ENCODE measurements around the gene PLCL2.
"Not testable (repeated sequence)": the region's sequence is repeated elsewhere in the genome, so short reads cannot be mapped to it uniquely, and the experiment has no call there.

Gene PLCL2

DNA sequence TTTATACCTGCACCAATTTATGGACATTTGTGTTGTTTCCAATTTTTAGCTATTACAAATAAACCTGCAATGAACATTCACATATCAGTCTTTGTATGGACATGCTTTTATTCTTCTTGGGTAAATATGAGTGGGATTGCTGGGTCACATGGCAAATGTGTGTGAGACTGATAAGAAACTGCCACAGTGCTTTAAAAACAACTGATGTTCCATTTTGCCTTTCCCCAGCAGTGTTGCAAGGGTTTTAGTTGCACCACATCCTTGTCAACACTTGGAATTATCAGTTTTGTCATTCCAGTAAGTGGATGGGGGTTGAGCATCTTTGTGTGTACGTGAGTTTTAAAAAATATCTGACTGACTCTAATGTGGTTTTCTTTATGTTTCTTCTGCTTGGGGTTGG is 191.2 kb downstream of the PLCL2 start:
- DNase-seq (ENCODE audit: low spot score) = no peak

DNA sequence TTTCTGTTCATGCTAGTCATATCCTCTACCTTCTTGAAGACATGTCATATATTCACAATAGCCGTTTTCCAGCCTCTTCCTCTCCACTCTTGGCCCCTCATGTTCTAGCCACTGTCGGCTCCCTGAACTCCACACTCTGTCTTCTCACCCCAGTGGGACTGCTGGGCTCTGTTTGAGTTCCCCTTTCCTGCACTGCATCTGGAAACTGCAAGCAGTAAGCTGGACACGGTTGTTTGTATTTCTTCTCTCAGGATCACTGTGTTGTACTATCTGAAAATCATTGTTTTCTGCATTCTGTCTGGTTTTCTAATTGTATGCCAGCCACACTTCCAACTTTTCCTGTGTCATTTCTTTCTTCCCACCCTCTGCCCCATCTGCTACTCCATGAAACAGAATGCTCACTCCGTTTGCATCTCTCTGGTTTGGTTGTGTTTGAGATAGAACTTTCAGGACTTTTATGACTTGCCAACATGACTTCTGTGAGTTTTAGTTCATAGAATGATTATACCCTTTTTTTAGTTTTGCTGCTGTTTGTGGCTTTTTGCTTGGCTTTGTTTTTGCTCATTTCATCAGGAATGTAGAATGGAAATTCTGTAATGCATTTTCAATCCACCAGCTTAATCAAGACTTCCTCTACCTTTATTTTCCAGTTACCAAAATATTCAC is 192.3 kb downstream of the PLCL2 start:
- no peak for DNase-seq (ENCODE audit: low spot score)

DNA sequence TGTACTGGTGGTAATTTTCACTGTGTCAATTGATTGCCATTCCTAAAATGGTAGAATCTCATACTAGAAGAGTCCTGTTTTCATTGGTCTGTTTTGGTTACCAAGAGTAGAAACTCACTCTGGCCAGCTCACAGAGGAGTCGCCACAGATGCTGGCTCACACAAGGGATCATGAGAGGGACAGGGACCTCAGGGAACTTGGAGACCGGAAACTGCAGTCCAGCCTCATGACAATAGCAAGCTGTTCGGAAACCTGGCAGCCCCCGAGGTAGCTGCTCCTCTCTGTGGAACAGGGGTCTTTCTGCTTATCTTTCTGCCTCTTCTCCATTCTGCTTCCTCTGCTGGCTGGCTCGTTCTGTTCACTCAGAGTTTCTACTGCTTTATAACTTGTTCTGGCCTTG is 192.9 kb downstream of the PLCL2 start:
- no peak for DNase-seq (ENCODE audit: low spot score)

DNA sequence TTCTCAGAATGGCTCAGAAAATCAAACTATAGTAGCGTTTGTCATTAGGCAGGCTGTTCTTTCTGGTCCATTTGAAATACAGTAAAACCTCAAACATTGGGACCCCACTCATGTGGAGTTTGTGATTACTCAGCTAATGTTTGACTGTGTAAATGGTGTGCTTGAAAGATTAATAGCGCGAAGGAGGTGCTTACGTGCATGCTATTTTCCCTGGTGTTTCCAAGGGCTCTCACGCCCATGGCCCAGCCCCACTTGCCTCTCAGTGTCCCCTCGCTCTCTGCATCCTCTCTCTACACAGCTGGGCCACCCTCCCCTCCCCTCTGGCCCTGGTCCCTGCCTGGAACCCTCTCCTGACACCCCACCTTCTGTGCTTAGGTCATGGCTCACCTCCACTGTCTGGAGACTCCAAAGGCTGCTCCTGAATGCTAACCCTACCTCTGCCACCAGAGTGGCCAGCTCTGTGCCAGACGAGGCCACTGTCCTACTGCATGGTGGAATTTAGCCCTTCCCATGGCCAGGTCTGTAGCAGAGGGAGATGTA is 194.2 kb downstream of the PLCL2 start:
- no peak for DNase-seq (ENCODE audit: low spot score)

DNA sequence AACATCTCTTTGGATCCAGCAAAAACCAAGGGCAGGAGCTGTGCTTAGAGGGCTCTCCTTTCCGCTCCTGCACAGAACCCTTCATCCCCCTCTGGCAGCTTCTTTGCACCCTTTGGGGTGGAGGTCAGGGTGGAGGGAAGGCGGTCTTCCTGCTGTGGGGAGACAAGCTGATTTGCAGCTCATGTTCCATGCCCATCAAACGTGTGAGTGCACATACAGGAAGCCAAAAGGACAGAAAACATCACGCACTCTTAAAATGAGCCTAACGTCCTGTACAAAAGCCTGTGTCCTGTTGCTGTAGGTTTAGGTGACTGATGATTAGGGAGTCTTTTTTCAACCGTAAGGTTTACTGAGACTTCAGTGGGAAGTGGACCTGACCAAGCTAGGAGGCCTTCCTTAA is 195.2 kb downstream of the PLCL2 start:
- DNase-seq (ENCODE audit: low spot score) = no peak

DNA sequence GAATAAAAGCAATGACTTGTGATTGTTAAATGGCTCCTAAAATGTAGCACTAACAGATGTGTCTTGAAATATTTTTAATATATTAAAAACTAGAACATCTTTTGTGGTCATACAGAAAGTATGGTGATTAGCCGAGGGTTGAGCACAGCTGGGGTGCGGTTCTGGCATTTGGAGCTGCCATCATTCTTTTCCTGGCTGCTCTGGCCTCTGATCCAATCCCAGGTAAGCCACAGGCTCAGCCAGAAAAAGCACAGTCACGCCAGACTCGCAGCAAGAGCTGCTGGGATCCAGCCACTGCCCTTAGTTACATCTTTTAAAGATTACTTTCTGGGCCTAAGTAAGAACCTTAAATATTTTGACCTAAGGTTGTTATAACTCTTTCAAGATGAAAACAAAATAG is 196.8 kb downstream of the PLCL2 start:
- no peak for DNase-seq (ENCODE audit: low spot score)

DNA sequence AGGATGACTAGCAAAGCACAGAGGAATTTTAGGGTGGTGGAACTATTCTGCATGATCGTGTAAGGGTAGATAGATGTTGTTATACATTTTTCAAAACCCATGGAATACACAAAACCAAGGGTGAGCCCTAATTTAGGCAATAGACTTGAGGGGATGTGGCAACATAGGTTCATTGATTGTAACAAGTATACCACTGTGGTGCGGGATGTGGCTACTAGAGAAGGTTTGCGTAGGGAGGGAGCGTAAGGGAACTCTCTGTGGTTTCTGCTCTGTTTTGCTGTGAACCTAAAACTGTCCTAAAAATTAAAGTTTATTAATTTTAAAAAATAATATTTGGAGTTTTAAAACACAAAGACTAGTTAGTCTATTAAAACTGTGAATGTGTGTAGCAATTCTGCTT is 202.8 kb downstream of the PLCL2 start:
- DNase-seq (ENCODE audit: low spot score) = no peak

DNA sequence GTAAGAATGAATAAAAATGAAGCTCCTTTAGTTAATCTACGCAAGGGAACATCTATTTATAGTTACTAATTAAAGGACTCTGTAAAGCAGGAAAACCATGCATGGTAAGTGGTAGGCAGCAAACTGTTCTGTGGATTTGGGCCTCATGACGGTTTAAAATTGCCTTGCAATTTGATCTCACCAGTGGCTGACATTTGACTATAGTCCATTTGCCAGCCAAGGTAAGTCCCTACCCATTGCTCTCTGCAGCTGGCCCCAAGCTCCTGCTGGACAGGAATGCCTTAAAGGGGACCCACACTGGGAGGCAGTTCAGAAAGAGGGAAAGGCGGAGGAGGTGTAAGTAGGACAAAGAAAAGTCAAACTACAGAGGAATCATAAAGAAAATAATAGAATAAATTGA is 203.3 kb downstream of the PLCL2 start:
- DNase-seq (ENCODE audit: low spot score) = no peak

DNA sequence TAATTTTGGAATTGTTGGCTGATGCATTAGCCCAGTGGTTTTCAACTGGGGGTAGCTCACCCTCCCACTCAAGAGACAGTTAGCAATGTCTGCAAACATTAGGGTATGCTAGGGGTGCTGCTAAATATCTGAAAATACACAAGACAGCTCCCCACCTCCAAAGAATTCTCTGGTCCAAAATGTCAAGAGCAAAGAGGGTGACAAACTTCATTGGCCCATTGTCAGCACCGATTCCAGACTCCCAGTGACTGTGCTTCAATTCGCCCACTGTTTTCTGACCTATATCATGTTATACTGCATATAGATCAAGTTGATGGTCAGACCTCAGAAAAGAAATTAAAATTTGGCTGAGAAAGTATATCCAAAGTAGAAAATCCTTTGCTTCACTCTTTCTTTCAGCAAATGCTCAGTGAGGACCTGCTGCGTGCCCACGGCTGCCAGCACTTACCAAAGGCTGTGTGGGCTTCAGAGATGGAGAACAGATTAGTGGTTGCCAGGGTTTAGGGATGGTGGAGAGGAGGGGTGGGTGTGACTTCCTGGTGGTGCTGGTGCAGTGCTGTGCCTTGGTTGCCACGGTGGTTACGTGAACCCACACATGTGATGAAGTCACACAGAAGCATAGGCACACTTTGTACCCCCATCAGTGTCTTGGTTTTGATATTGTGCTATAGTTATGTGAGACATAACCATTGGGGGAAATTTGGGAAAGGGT is 204.0 kb downstream of the PLCL2 start:
- no peak for DNase-seq (ENCODE audit: low spot score)

DNA sequence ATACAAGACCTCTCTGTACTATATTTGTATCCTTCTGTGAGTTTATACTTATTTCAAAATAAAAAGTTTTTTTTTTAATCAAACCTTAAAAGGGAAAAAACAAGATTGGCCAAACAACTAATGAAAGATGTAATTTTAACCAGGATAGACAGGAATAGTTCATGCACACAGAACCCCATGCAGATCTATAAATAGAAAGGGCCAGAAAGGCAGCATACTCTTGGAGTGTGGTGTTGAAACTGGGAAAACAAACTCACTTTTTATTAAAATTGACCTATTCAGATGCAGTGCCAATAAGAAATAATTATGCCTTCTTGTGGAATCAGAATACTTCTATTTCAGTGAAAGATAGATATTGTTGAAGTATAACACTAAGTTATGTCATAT is 204.6 kb downstream of the PLCL2 start:
- no peak for DNase-seq (ENCODE audit: low spot score)

DNA sequence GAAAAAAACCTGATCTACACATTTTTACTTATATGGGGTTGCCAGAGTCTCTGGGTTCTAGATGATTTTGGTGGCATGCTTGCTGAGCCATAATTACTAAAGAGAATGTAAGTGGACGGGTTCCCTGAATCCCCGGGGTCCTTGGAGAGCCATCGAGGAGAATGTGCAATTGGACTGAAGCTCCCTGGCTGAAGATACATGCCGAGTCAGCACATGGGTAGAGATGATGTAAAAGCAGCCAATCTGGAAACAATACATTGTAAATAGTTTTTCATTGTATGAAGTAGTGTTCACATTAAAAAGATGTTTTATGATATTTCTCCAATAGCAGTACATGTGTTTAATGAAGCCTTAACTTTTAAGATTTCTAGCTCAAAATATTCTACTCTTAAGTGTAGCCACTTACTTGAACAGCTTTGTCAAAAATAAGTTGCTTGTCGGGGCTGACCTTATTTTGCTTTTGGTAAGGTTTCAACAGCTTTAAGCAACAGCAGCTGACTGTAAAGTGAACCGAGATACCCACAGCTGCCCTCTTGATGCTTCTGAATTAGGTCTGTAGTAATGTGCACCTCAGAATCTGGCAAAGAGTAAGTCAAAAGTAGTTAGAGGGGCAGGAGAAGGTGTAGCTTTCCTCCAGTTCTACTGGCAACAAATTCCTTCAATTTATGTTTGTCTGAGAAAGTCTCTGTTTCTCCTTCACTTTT is 205.7 kb downstream of the PLCL2 start:
- no peak for DNase-seq (ENCODE audit: low spot score)

DNA sequence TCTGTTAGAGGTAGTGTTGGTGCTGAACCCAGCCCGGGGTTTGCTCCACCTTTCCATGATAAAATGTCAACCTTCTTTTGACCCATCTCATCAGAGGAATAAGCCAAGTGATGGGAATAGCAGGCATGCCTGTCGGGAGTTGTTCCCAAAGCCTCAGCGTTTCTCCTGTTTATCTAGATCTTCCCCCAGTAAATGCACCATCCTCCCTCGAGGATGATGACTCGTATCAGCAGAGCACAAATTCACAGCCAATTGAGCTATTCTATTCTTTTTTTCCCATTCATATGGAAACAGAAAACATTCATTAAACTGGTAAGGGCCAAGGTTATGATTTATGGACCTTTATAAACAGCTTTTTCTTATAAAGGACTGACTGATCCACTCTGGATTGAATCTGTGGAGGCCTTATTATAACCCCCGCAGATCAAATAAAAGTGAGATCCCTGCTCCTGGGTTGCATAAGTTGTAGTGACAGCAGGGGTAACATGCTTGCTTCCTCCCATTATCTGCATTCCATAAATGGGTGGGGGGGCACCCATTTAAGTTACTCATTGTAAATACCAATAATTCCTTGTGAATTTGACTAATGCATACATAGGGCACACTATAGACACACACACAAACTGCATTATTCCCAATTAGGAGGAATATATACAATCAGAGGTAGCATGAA is 207.3 kb downstream of the PLCL2 start:
- DNase-seq (ENCODE audit: low spot score) = no peak

DNA sequence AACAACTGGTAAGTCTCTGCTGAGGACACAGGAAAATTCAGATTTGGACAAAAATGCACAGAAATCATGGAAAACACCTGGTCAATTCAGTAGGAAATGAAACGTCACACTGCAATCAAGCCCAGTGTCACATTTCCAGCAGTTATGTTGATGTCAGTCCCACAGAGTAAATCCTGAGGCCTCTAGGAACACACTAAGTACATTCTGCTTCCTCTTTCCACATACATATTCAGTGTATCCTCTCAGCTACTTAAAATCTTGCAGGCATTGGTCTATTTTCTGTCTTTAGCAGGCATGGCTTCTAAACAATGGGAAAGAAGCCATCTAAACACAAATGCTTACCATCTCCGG is 207.8 kb downstream of the PLCL2 start:
- no peak for DNase-seq (ENCODE audit: low spot score)

DNA sequence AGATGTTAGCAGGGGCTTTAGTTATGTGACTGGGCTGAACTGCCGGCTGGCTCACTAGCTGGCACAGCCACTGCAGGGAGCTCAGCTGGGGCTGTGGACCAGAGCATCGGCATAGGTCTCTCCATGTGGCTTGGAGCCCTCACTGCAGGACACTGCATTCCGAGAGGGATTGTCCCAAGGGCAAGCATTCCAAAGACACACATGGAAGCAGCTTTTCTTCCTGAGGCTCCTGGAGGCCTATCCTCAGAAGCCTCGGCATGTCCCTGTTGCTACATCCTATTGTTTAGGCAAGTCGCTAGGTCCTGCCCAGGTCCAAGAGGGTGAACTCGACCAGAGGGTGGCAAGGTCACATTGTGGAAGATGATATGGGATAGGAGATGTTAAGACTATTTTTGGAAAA is 209.8 kb downstream of the PLCL2 start:
- DNase-seq (ENCODE audit: low spot score) = no peak

DNA sequence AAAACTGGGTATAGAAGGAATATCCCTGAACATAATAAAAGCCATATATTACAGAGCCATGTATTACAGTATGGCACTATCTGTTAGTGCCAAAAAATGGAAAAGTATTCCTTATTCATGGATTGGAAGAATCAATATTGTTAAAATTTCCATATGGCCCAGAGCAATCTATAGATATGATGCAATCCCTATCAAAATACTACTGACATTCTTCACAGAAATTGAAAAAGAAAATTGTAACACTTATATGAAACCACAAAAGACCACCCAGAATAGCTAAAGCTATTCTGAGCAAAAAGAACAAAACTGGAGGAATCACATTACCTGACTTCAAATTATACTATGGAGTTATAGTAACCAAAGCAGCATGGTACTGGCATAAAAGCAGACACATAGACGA is 218.8 kb downstream of the PLCL2 start:
- DNase-seq (ENCODE audit: low spot score) = no peak

DNA sequence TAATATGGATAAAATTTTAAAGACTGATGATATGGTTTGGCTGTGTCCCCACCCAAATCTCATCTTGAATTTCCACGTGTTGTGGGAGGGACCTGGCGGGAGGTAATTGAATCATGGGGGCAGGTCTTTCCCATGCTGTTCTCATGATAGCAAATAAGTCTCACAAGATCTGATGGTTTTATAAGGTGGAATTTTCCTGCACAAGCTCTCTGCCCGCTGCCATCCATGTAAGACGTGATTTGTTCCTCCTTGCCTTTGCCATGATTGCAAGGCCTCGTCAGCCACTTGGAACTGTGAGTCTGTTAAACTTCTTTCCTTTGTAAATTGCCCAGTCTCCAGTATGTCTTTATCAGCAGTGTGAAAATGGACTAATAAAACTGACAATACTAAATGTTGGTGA is 222.0 kb downstream of the PLCL2 start:
- not testable (repeated sequence) for DNase-seq (ENCODE audit: low spot score)

DNA sequence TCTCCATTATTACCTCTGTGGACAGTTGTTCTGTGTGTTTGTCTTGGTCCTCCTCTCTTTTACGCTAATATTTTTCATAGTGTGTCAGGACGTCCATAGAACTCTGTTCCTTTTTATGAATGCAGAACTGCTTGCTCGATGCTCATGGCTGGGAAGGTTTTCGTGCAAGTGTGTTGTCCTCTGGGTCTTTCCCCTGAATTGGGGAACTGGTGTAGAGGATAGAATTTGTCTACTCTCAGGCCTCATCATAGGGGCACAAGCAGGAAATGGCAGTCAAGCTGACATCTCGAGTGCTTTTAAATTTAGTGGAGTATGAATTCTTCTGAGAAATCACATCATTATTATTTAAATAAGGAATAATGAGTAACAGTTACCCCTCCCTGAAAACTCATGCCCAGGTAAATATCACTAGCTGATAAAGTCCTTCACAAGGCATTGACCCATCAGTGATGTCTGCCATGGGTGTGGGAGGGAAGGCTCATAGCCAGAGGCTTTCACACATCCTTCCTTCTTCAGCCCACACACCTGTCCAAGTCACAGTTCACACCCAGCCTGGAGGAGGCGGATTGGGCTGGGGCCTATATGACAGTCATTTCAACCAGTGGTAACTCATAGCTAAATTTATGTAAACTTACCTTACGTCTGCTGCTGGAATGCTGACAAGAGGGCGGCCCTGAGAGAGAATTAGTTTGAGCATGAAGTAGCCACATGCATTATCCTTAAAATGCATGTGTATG is 226.1 kb downstream of the PLCL2 start:
- DNase-seq (ENCODE audit: low spot score) = no peak

DNA sequence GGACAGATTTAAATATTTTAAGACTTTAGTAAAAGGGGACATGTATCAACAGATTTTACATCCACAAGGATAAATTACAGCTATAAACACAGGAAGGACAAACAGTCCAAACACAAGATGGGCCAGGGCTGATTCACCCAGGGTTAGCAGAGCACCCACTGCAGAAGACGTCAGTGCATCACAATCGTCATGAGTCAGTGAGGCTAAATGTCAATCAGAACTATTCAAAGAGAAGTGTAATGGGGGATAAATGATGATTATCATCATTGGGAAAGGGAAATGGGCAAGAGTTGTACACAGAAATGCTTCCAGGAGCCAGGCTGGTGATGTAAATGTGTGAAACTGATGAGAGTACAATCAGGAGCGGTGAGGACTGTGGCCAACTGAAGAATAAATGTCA is 226.8 kb downstream of the PLCL2 start:
- no peak for DNase-seq (ENCODE audit: low spot score)

DNA sequence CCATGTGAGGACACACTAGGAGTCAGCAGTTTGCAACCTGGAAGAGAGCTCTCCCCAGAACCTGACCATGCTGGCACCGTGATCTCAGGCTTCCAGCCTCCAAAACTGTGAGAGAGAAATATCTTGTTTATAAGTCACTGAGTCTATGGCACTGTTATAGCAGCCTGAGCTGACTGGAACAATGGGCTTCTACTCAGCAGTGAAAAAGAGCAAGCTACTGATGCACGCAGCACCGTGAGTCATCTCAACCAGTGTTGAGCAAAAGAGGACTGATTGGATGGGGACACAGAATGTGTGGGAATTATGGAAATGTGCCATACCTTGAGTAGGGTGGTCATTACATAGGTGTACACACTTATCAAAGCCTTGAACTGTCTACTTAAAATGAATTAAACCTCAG is 230.4 kb downstream of the PLCL2 start:
- DNase-seq (ENCODE audit: low spot score) = no peak

DNA sequence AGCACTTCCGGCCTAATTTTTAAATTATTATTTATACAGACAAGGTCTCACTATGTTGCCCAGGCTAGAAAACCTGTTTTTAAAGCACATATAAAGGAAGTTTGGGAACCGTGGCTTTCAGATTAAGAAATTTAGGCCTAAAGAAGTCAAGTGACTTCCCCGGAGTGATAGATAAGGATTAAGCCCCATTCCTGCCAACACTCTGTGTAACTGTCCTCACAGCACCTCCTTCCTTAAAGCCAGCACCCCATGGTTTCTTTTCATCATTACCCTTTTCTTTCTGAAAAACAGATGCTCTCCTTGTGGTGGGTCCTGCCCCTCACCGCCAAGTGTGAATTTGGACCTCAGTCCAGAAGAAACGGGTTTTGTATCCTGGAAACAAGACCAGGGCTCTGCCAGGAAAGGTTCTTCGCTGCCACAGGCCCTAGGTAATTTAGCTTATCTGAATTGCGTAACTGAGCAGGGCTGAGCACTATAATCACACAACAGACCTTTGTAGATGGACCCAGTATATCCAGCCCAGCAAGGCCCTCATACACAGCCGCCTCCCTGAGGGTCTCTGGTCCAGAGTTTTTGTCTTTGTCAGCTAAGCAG is 231.3 kb downstream of the PLCL2 start:
- no peak for DNase-seq (ENCODE audit: low spot score)

DNA sequence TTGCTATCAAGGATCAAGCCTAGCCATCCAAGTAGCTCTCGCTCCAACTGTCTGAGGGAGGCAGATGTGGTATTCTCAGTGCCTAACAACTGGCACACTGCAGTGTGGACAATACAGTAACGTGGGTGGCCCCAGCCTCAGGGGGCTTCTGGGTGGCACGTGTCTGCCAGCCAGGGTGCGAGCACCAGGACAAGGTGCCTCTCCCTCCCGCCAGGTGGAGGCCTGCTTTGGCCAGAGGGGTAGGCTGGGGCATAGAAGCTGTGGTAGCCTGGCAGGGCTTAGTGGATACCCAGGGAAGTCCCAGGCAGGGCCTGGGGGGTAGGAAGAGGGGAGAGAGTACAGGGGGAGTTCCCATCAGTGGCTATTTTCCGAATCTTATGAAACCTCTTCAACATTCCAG is 234.0 kb downstream of the PLCL2 start:
- DNase-seq (ENCODE audit: low spot score) = no peak

Measured in HuH-7.5 (cell line).